K562 (cell line): ENCODE data around the gene KCNH2. TPM values are rescaled to one million over a fixed set of nuclear protein-coding genes. Genes with fewer than 3 reads are reported as not detected.

Experiments
- CREB1 ChIP-seq, 2 experiments: sonication (generic) in 1 of 2; formaldehyde crosslinking in 1 of 2; IDR thresholded peaks; 2 replicates each; pipeline versions ENCODE4 v1.6.1 to v1.8.0; 2012 to 2022; ENCODE audit warnings: inconsistent platforms in 1 of 2, mild to moderate bottlenecking in 1 of 2, missing genetic modification reagents in 1 of 2, moderate library complexity in 1 of 2
- E2F6 ChIP-seq, 2 experiments: IDR thresholded peaks; 2 replicates each; pipeline ENCODE4 v1.6.1; 2011; ENCODE audit warnings: borderline replicate concordance in 1 of 2, control low read depth in 1 of 2, low read depth in 1 of 2, low read length in 1 of 2, mild to moderate bottlenecking in 1 of 2, mixed read lengths in 1 of 2, moderate library complexity in 1 of 2; ENCODE audit not compliant: insufficient read depth in 1 of 2, insufficient read length in 1 of 2, poor library complexity in 1 of 2, severe bottlenecking in 1 of 2; ENCODE audit errors: extremely low read depth in 1 of 2
- HCFC1 ChIP-seq: IDR thresholded peaks from 2 replicates; pipeline ENCODE4 v1.6.1; 2012; ENCODE audit warnings: low read depth, low read length, improper control_type of control experiment
- MAX ChIP-seq: sonication (generic); formaldehyde crosslinking; IDR thresholded peaks from 2 replicates; pipeline ENCODE4 v1.9.0; 2022; ENCODE audit warnings: mild to moderate bottlenecking, missing genetic modification reagents
- RBM39 ChIP-seq: fragments of 200-400 bp; formaldehyde crosslinking; optimal IDR thresholded peaks from 2 replicates; pipeline ENCODE3; 2018; ENCODE audit warnings: low read depth, low read length
- SPI1 ChIP-seq: IDR thresholded peaks from 2 replicates; pipeline ENCODE4 v1.6.1; 2011; ENCODE audit warnings: low read depth, low read length, control low read depth, borderline replicate concordance
- TBL1XR1 ChIP-seq, 2 experiments: IDR thresholded peaks; 2 replicates each; pipeline ENCODE4 v1.6.1; 2012; ENCODE audit warnings: improper control_type of control experiment in 2 of 2, low read length in 2 of 2, mild to moderate bottlenecking in 1 of 2
- THAP12 ChIP-seq: fragments of 250-450 bp; sonication (Bioruptor Pico); IDR thresholded peaks from 2 replicates; pipeline ENCODE4 v1.9.0; 2021; ENCODE audit warnings: mild to moderate bottlenecking, inconsistent platforms
- VEZF1 ChIP-seq: fragments of 200-800 bp; sonication (Bioruptor generic); IDR thresholded peaks from 2 replicates; pipeline ENCODE4 v1.6.1; 2017; ENCODE audit warnings: missing genetic modification characterization, missing compliant biosample characterization
- polyA plus RNA-seq, 8 experiments: library from polyadenylated mRNA; depleted of rRNA in 4 of 8; stranded (reverse) in 5 of 8; unstranded in 3 of 8; fragments of >200 nt; fragmentation: Nextera tagmentation in 2 of 8; fragmentation: Illumina TruSeq in 1 of 8; extraction: Ambion mirVana in 2 of 8; extraction: Trizol in 1 of 8; gene quantifications; 2 replicates each; pipeline versions ENCODE4 v1.2.1 to v1.2.3, GENCODE V29; 2011 to 2014; ENCODE audit warnings: inconsistent platforms in 1 of 8, missing spikeins in 1 of 8
- total RNA-seq, 7 experiments: library from RNA; depleted of rRNA in 6 of 7; stranded (reverse); fragments of >200 nt in 6 of 7; fragmentation: Illumina TruSeq in 2 of 7; extraction: Trizol in 2 of 7; gene quantifications; 2 replicates each; pipeline versions ENCODE4 v1.2.1 to v1.2.3, GENCODE V29; 2011 to 2021; ENCODE audit warnings: low replicate concordance in 1 of 7
- TF ChIP-seq, protein P1 (sequence below): fragments of 450-650 bp; IDR thresholded peaks from 2 replicates; pipeline ENCODE4 v1.6.1; 2014; ENCODE audit warnings: low read depth, mild to moderate bottlenecking, moderate library complexity, borderline replicate concordance
- TF ChIP-seq, protein P2 (sequence below): fragments of 250-450 bp; sonication (Bioruptor Pico); IDR thresholded peaks from 2 replicates; pipeline ENCODE4 v1.5.0; 2021; ENCODE audit warnings: mild to moderate bottlenecking, borderline replicate concordance
- TF ChIP-seq, protein P3 (sequence below): fragments of 150-350 bp; conservative IDR thresholded peaks from 2 replicates; pipeline ENCODE4 v1.6.1; 2014; ENCODE audit warnings: low read length

Gene KCNH2
- total and polyA plus RNA-seq, 9 of the 15 experiments (the other 6 are each of a cell fraction or from before 2014, with no cell fraction given): 18.1 to 368 (median 218) TPM

DNA sequence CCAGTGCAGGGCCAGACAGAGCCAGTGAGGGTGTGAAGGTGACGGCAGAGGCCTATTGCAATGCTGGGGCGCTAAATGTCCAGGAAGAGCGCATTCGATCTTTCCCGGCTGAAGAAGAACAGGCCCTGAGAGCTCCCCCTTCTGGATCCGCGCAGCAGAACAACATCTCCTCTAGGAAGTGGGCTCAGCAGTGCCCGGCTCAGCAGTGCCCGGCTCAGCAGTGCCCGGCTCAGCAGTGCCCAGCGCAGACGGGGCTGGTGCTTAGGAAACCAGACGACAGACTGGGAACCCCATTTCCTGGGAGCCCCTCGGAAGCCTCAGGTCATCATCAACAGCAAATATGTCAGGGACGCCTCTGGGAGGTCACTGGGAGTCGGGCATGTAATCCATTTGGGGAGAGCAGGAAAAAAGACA lies 8.0 kb upstream of the KCNH2 start (continued):
- TF ChIP-seq THAP12 (CRISPR knock-in tag): peak; percentile 23; the same call in 1 of the 2 replicates
- no peak for TF ChIP-seq MAX (CRISPR knock-in tag)
- TF ChIP-seq, protein P1, sequence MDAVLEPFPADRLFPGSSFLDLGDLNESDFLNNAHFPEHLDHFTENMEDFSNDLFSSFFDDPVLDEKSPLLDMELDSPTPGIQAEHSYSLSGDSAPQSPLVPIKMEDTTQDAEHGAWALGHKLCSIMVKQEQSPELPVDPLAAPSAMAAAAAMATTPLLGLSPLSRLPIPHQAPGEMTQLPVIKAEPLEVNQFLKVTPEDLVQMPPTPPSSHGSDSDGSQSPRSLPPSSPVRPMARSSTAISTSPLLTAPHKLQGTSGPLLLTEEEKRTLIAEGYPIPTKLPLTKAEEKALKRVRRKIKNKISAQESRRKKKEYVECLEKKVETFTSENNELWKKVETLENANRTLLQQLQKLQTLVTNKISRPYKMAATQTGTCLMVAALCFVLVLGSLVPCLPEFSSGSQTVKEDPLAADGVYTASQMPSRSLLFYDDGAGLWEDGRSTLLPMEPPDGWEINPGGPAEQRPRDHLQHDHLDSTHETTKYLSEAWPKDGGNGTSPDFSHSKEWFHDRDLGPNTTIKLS: no peak
- peak in 1 of 2 experiments; percentile 19; a peak in 1 of 4 replicates for TF ChIP-seq TBL1XR1 (IDR thresholded peaks at IDR 0.05; ENCODE audit: low read length in 2 of 2)
- TF ChIP-seq, protein P2, sequence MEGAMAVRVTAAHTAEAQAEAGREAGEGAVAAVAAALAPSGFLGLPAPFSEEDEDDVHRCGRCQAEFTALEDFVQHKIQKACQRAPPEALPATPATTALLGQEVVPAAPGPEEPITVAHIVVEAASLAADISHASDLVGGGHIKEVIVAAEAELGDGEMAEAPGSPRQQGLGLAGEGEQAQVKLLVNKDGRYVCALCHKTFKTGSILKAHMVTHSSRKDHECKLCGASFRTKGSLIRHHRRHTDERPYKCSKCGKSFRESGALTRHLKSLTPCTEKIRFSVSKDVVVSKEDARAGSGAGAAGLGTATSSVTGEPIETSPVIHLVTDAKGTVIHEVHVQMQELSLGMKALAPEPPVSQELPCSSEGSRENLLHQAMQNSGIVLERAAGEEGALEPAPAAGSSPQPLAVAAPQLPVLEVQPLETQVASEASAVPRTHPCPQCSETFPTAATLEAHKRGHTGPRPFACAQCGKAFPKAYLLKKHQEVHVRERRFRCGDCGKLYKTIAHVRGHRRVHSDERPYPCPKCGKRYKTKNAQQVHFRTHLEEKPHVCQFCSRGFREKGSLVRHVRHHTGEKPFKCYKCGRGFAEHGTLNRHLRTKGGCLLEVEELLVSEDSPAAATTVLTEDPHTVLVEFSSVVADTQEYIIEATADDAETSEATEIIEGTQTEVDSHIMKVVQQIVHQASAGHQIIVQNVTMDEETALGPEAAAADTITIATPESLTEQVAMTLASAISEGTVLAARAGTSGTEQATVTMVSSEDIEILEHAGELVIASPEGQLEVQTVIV (CRISPR knock-in tag): no peak
- TF ChIP-seq CREB1 (IDR thresholded peaks at IDR 0.05): no peak
- TF ChIP-seq CREB1 (CRISPR knock-in tag; IDR thresholded peaks at IDR 0.05): peak; percentile 35; the same call in 1 of the 2 replicates
- TF ChIP-seq RBM39: no peak
- TF ChIP-seq, protein P3, sequence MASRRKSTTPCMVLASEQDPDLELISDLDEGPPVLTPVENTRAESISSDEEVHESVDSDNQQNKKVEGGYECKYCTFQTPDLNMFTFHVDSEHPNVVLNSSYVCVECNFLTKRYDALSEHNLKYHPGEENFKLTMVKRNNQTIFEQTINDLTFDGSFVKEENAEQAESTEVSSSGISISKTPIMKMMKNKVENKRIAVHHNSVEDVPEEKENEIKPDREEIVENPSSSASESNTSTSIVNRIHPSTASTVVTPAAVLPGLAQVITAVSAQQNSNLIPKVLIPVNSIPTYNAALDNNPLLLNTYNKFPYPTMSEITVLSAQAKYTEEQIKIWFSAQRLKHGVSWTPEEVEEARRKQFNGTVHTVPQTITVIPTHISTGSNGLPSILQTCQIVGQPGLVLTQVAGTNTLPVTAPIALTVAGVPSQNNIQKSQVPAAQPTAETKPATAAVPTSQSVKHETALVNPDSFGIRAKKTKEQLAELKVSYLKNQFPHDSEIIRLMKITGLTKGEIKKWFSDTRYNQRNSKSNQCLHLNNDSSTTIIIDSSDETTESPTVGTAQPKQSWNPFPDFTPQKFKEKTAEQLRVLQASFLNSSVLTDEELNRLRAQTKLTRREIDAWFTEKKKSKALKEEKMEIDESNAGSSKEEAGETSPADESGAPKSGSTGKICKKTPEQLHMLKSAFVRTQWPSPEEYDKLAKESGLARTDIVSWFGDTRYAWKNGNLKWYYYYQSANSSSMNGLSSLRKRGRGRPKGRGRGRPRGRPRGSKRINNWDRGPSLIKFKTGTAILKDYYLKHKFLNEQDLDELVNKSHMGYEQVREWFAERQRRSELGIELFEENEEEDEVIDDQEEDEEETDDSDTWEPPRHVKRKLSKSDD: no peak
- peak; percentile 32; the same call in 1 of the 2 replicates for TF ChIP-seq HCFC1
- peak in 1 of 2 experiments; percentile 8 for TF ChIP-seq E2F6 (IDR thresholded peaks at IDR 0.05; ENCODE audit: borderline replicate concordance in 1 of 2, extremely low read depth in 1 of 2, insufficient read depth in 1 of 2, insufficient read length in 1 of 2, low read depth in 1 of 2, low read length in 1 of 2, poor library complexity in 1 of 2, severe bottlenecking in 1 of 2)
- peak; percentile 33; the same call in 1 of the 2 replicates for TF ChIP-seq VEZF1 (CRISPR knock-in tag)
- peak; percentile 6; the same call in 1 of the 2 replicates for TF ChIP-seq SPI1
